NOMO-1 treated with DMSO at 0.1 percent for 48 hours (cell line): ENCODE measurements around the gene CTNNA1.
A peak's percentile ranks its signal among the peaks of the same experiment; 100 is the strongest.
"Not testable (repeated sequence)": the region's sequence is repeated elsewhere in the genome, so short reads cannot be mapped to it uniquely, and the experiment has no call there.

ENCODE experiments used
- DNase-seq: peaks from one replicate; lab custom pipeline; 2025; ENCODE audit not compliant: unreplicated experiment; lab: John Stamatoyannopoulos, UW

The CTNNA1 gene

GRCh38 chr5:138805096-138805495 lies 51.9 kb downstream of the CTNNA1 start:
- no peak for DNase-seq

DNA sequence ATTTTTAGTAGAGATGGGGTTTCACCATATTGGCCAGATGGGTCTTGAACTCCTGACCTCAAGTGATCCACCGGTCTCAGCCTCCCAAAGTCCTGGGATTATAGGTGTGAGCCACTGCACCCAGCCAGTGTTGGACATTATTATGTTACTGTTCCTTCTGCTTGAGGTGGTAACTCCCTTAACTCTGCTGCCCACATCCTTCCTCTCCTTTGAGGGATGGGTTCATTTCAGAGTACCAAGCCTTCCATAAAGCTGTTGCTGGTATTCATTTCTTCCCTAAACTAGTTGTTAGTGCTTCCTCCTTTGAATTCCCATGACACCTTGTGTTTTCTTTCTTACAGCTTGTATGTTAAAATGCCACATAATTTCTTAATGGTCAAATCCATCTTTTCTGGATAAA lies 54.0 kb downstream of the CTNNA1 start:
- no peak for DNase-seq

GRCh38 chr5:138809391-138809790 lies 56.2 kb downstream of the CTNNA1 start:
- DNase-seq: no peak

DNA sequence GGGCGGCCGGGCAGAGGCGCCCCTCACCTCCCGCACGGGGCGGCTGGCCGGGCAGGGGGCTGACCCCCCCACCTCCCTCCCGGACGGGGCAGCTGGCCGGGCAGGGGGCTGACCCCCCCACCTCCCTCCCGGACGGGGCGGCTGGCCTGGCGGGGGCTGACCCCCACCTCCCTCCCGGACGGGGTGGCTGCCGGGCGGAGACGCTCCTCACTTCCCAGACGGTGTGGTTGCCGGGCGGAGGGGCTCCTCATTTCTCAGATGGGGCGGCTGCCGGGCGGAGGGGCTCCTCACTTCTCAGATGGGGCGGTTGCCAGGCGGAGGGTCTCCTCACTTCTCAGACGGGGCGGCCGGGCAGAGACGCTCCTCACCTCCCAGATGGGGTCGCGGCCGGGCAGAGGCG lies 57.6 kb downstream of the CTNNA1 start:
- not testable (repeated sequence) for DNase-seq

GRCh38 chr5:138815529-138815928 lies 62.3 kb downstream of the CTNNA1 start:
- no peak for DNase-seq

- no peak for DNase-seq
These were observed 64.0 kb downstream of the CTNNA1 start for GRCh38 chr5:138817241-138817640.

DNA sequence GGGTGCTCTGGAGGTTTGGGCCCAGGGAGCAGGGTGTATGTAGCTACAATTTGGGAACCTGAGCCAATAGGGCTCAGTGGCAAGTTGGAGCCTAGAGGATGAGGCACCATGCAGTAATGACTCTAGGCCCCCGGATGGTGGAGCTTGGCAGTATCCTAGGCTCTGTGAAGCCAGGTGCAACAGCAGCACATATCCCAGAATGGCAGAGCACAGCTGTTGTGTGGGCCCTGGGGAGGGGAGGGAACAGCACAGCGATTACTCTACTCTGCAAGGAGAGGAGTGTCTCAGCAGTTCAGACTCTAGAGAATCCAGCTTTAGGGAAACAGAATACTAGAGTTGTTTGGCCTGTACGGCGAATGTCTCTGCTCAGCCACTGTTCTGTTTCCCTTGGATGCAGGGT lies 65.9 kb downstream of the CTNNA1 start:
- DNase-seq: no peak

- no peak for DNase-seq
These were observed 67.5 kb downstream of the CTNNA1 start for GRCh38 chr5:138820695-138821094.

GRCh38 chr5:138824516-138824915 lies 71.3 kb downstream of the CTNNA1 start:
- no peak for DNase-seq

DNA sequence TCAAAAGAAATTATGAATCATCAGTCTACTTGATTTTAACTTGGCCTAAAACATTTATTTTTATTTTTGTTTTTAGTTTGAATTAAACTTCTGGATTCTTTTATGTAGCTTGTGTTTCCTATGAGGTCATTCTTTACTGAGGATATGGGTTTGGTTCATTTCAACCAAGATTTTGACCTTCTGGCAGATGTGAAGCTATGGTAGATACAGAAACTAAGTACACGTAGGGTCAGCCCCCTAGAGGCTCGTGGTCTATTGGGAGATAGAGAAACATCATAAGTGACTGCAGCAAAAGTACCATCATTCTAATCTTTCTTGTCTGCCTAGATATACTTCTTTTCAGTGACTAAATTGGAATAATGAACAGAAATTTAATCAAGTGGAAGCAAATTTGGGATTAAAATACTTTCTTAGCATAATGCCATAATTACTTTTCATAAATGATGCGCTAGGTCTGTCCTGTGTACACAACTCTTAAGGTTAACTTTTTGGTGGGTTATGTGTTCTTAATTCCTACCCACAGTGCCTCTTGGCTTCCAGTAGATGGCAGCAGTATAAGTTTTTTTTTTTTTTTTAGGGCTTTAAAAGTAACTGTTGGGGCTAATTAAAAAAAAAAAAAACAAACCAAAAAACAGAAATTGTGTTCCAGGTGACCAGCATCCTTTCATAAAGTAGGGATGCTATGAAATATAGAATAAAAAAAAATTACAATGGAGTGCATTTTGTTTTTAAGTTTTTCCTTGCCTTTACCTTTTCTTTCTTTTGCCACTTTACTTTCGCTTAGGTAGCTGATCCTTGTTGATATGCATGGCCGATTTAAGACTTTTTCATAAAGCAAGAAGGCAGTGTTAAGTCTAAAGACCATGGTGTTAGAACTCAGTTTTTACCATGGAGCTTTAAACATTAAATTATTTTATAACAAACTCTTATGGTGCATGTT lies 72.0 kb downstream of the CTNNA1 start:
- DNase-seq: peak; percentile 17

- no peak for DNase-seq
These were observed 75.3 kb downstream of the CTNNA1 start for GRCh38 chr5:138828556-138828955.

DNA sequence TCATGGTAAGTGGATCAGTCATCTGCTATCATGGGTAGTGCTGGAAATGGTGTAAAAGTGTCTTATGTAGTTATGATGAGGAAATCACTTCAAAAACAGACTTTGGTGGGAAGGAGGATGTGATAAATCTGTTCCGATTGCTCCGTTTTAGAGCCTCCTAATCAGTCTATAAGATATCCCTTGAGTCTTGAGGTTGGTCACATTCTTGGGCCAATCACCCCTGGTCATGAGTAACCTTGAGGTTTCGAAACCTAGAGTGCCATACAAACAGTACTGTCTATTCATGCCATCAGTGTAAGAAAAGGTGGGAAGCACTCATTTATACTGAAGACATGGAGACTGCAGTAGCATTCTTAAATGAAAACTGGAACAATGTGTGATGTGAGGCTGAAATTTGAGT lies 76.1 kb downstream of the CTNNA1 start:
- DNase-seq: no peak

GRCh38 chr5:138831703-138832102 lies 78.5 kb downstream of the CTNNA1 start:
- DNase-seq: no peak

DNA sequence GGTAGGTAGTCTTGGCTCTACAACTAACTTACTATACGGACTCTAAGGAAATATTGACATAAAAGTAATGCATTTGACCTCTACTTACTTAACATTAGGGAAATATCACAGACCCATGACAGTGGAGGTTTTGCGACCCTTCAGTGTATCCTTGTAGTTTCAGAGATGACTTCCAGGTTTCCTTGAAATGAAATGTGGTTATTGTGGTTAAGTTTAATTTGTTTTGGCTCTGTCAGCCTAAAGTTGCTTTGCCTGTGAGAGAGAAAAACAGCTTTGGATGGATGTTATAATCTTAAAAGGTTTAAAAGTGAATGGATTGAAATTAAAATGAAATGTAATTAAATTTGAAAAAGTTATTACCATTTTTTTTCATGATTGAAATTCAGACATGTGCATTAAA lies 79.0 kb downstream of the CTNNA1 start:
- DNase-seq: no peak

DNA sequence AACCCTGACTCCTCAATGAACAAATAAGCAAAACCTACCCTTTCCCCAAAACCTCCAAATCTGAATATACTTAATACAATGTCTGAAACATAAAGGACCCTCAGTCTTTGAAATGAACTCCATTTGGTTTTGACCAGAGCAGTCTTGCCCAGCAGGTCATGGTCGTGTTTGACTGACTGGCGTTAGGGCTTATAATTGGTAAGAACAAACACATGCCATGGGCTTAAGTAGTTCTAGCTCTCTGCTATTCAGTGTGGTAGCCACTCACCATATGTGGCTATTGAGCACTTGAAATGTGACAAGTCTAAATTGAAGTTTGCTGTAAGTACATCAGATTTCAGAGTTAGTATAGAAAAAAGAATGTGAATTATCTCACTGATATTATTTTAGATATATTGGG lies 79.9 kb downstream of the CTNNA1 start:
- DNase-seq: no peak

DNA sequence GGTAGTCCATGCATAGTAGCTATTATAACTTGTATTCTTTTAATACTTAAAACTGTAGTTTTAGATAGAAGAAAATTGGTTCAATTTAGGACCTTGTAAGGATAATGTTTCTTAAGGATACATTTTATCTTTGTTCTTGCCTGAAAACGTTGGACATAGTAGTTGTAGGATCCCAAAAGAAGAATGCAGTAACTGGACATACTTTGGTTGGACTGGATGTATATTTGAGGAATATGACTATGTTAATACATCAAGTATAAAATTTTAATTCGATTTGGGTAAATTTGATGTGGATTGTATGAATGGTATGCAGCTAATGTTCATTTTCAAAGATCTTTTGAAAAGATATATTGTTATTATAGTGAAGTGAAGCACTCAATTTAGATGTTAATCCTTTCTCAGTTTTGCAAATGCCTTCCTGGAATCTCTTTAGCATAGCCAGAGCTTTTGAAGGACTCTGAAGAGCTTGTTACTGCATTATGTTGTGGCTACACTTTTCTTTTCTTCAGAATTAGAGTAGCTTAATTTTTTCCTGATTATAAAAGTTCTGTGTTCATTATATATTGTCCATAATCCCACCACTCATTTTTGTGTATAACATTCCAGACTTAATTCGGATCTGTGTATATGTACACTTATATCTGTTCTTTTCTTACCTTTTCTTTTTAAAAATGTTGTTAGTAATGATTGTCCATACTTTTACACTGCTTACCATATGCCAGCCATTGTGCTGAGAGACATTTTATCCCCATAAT lies 80.7 kb downstream of the CTNNA1 start:
- DNase-seq: no peak

GRCh38 chr5:138834853-138835252 lies 81.6 kb downstream of the CTNNA1 start:
- not testable (repeated sequence) for DNase-seq

DNA sequence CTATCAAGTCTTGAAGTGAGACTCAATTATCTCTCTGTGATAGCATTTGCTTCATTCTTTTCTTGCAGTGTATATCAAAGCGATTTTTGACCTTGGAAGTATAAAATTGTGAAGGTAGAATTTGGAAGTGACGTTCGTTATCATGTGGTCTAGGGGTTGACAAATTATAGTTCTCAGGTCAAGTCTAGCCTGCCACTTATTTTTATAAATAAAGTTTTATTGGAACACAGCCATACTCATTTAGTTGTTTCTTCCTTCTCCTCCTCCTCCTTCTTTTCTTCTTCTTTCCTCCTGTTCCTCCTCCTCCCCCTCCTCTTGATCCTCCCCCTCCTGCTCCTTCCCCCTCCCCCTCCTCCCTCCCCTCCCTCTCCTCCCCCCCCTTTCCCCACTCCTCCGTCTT lies 83.9 kb downstream of the CTNNA1 start:
- DNase-seq: no peak

DNA sequence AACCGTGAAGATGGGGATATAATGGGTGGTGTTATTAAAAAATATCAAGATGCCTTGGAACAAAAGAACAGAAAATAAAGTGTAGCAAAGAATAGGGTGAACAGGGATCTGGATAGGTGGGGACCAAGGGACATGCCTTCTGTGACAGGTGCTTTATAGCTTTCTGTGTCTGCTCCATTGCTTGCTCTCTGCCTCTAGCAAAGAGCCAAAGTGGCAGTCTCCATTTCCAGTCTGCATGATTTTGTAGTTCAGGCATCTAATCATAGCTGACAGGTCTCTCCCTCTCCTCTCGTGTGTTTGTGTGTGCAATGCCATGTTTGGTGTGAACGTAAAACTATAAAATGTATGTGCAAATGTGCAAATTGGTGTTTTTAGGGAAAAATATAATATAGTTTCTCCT lies 86.9 kb downstream of the CTNNA1 start:
- no peak for DNase-seq

DNA sequence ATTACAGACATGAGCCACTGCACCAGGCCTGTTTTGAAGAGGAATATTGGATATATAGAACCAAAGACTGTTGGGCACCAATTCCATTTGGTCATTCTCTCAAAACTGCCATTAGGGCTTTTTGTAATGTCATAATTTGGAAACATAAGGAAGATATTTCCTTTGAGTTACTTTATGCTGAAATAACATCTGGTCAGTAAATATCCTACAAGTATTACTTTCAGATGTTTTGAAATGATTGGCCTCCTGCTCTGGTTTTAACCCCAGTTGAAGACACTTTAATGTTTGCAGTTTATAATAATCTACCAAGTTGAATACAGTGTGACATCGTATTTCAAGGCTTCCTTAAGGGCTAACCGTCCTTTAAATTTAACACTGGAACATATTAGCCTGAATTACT lies 88.3 kb downstream of the CTNNA1 start:
- no peak for DNase-seq

DNA sequence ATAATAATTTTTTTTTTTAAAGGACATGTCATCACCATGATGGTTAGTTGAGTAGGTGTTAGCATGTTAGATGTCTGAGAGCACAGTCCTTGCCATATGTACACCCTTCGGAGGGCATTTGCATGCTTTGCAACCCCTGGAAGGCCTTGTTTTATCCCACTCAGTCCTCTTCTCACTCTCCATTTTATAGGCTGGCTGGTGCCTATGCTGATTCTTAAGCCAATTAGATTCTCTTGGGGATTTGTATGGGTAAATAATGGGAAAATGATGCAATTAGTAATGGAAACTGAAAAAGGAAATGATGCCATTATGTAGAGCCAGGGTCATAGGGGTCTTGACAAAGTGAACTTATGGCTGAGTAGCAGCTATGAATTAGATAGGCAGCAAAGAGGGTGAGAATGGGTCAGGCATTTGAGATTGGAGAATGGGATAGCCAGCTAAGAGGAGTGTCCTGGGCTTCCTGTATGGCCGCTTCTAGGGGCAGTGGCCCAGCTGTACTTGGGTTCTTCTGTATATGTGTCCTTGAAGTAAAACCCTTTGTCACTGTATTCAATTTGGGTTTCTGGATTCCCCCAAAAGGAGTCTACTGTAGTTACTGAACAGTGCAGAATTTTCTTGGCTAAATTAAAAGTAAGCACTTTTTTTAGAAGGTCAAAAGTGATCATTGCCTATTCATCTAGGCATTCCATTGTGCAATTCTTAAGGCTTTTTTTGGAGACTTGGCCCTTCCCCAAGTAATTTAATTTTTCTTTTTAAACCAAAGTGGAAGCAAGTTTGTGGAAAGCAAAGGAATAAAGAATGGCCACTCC lies 90.3 kb downstream of the CTNNA1 start:
- no peak for DNase-seq

DNA sequence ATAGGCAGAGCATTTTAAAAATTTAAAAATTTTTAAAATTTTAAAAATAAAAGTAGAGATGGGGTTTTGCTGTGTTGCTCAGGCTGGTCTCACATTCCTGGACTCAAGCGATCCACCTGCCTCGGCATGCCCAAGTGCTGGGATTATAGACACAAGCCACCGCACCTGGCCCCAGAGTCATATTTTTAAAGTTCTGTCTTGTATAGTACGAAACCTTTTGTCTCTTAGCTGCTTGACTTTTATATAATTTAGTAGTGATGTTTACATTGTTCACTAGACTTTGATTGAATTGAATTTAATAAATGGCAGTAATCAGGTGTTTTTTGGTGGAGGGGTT lies 90.9 kb downstream of the CTNNA1 start:
- no peak for DNase-seq
